ENCODE data around the gene C12orf43.

The C12orf43 gene

GRCh38 chr12:120984351-120984898, 31.9 kb downstream of the C12orf43 start:
- no peak for DNase-seq (ENCODE audit: low read depth in 2 of 2)
- TF ChIP-seq, protein P1, sequence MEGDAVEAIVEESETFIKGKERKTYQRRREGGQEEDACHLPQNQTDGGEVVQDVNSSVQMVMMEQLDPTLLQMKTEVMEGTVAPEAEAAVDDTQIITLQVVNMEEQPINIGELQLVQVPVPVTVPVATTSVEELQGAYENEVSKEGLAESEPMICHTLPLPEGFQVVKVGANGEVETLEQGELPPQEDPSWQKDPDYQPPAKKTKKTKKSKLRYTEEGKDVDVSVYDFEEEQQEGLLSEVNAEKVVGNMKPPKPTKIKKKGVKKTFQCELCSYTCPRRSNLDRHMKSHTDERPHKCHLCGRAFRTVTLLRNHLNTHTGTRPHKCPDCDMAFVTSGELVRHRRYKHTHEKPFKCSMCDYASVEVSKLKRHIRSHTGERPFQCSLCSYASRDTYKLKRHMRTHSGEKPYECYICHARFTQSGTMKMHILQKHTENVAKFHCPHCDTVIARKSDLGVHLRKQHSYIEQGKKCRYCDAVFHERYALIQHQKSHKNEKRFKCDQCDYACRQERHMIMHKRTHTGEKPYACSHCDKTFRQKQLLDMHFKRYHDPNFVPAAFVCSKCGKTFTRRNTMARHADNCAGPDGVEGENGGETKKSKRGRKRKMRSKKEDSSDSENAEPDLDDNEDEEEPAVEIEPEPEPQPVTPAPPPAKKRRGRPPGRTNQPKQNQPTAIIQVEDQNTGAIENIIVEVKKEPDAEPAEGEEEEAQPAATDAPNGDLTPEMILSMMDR (IDR thresholded peaks at IDR 0.05; ENCODE audit: low read depth, low read length): no peak
- H3K4me3 ChIP-seq (replicated peaks in 1 of 2; ENCODE audit: low read depth in 2 of 2, low read length in 2 of 2): no peak overlapping the region

DNA sequence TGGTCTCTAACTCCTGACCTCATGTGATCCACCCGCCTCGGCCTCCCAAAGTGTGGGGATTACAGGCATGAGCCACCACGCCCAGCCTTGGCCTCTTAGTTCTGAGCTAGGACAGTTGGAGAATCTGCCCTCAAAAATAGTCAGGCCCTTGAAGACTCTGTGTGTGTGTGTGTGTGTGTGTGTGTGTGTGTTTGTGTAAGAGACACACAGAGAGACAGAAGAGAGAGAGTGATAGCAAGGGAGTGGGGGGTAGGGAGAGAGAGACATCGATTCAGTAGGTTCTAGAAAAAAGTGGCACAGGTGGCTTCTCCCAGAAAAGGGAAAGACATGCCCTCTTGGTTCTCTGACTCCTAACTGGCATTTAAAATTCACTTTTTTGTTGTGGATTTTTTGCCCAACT, 32.5 kb downstream of the C12orf43 start:
- no peak for DNase-seq (ENCODE audit: low read depth in 2 of 2)
- TF ChIP-seq, protein P1 (IDR thresholded peaks at IDR 0.05; ENCODE audit: low read depth, low read length): no peak
- no peak overlapping the region for H3K4me3 ChIP-seq (replicated peaks in 1 of 2; ENCODE audit: low read depth in 2 of 2, low read length in 2 of 2)

GRCh38 chr12:120982659-120983058, 33.6 kb downstream of the C12orf43 start:
- TF ChIP-seq, protein P1 (IDR thresholded peaks at IDR 0.05; ENCODE audit: low read depth, low read length): no peak
- DNase-seq (ENCODE audit: low read depth in 2 of 2): no peak
- no peak overlapping the region for H3K4me3 ChIP-seq (replicated peaks in 1 of 2; ENCODE audit: low read depth in 2 of 2, low read length in 2 of 2)

DNA sequence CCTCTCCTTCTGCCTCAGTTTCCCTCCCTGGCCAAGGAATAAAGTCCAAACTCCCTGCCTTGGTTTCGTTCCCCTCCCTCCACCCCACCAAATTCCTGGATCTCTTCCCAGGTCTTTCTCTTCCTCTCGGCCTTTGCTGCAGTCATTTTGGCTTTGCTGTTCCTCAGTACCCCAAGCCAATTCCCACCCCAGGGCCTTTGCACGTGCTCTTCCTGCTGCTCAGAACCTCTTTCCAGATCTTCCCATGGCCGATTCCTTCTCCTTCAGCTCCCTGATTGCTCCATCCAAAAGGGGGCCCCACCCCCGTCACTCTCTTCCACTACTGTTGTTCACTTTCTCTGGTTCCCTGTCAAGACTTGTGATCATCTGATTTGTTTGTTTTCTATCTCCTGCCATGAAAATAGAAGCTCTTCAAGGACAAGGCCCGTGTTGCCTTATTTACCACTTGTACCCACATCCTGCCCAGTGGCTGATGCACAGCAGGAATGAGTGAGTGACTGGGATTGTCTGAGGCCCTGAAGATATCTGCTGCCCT, 34.8 kb downstream of the C12orf43 start:
- TF ChIP-seq, protein P1 (IDR thresholded peaks at IDR 0.05; ENCODE audit: low read depth, low read length): no peak
- DNase-seq (ENCODE audit: low read depth in 2 of 2): no peak
- no peak overlapping the region for H3K4me3 ChIP-seq (replicated peaks in 1 of 2; ENCODE audit: low read depth in 2 of 2, low read length in 2 of 2)

GRCh38 chr12:120980800-120981368, 35.4 kb downstream of the C12orf43 start:
- H3K4me3 ChIP-seq (replicated peaks in 1 of 2; ENCODE audit: low read depth in 2 of 2, low read length in 2 of 2): no peak overlapping the region
- TF ChIP-seq, protein P1 (IDR thresholded peaks at IDR 0.05; ENCODE audit: low read depth, low read length): no peak
- DNase-seq (ENCODE audit: low read depth in 2 of 2): no peak

DNA sequence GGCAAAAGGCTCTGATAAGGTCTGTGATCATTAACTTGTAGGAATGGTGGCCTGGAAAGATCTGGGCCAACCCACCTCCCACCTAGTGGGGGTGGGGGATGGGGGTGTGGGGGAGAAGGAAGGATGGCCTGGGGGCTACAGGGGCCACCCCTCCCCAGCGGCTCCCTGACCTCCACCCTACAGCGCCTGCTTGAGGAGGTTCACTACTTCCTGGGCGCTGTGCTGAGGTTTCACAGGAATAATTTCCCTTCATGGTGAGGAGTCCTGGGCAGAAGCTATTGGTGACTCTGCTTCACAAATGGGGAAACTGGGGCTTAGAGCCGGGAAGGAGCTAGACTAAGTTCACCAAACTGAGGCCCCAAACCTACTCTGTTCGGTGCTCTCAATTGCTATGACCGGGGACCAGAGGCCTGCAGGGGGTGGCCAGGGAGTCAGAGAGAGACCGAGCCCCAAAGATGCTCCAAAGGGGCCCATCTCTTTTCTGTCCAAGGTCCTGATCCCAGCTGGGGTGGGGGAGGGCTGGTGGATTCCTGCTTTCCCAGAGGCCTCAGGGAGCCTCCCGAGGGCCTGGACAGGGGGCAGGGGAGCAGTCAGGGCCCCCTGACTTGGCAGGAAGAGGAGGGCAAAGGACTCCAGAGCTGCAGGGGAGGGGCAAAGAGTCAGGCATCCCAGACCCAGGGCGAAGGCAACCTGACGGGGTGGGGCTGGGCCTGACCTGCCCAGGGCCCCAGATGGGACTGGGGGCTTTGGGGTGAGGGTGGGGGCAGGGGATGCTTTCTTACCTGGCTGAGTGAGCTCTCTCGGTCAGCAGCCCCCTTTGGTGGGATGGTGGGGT, 36.2 kb downstream of the C12orf43 start:
- no peak for DNase-seq (ENCODE audit: low read depth in 2 of 2)
- TF ChIP-seq, protein P1 (IDR thresholded peaks at IDR 0.05; ENCODE audit: low read depth, low read length): no peak
- no peak overlapping the region for H3K4me3 ChIP-seq (replicated peaks in 1 of 2; ENCODE audit: low read depth in 2 of 2, low read length in 2 of 2)
